ENCODE data around the gene PRDX2.

DNA sequence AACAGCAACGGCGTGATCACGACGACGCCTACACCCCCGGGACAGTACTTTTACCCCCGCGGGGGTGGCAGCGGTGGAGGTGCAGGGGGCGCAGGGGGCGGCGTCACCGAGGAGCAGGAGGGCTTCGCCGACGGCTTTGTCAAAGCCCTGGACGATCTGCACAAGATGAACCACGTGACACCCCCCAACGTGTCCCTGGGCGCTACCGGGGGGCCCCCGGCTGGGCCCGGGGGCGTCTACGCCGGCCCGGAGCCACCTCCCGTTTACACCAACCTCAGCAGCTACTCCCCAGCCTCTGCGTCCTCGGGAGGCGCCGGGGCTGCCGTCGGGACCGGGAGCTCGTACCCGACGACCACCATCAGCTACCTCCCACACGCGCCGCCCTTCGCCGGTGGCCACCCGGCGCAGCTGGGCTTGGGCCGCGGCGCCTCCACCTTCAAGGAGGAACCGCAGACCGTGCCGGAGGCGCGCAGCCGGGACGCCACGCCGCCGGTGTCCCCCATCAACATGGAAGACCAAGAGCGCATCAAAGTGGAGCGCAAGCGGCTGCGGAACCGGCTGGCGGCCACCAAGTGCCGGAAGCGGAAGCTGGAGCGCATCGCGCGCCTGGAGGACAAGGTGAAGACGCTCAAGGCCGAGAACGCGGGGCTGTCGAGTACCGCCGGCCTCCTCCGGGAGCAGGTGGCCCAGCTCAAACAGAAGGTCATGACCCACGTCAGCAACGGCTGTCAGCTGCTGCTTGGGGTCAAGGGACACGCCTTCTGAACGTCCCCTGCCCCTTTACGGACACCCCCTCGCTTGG is 9.3 kb downstream of the PRDX2 start:
- TF ChIP-seq, protein P1, sequence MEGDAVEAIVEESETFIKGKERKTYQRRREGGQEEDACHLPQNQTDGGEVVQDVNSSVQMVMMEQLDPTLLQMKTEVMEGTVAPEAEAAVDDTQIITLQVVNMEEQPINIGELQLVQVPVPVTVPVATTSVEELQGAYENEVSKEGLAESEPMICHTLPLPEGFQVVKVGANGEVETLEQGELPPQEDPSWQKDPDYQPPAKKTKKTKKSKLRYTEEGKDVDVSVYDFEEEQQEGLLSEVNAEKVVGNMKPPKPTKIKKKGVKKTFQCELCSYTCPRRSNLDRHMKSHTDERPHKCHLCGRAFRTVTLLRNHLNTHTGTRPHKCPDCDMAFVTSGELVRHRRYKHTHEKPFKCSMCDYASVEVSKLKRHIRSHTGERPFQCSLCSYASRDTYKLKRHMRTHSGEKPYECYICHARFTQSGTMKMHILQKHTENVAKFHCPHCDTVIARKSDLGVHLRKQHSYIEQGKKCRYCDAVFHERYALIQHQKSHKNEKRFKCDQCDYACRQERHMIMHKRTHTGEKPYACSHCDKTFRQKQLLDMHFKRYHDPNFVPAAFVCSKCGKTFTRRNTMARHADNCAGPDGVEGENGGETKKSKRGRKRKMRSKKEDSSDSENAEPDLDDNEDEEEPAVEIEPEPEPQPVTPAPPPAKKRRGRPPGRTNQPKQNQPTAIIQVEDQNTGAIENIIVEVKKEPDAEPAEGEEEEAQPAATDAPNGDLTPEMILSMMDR (conservative IDR thresholded peaks at IDR 0.05; ENCODE audit: low read depth in 2 of 2), result no peak
- TF ChIP-seq EZH2 (IDR thresholded peaks at IDR 0.05; ENCODE audit: low read depth, unreplicated experiment) (no peak), NANOG (IDR thresholded peaks at IDR 0.05; ENCODE audit: borderline replicate concordance) (no peak), POLR2AphosphoS5 (IDR thresholded peaks at IDR 0.05; ENCODE audit: low read depth) (0 out of 2 replicates have a peak, but pooled peaks have one; percentile 52), ZNF114 (CRISPR knock-in tag; IDR thresholded peaks at IDR 0.05) (no peak), EZH2phosphoT487 (IDR thresholded peaks at IDR 0.05; ENCODE audit: unreplicated experiment) (no peak)
- TF ChIP-seq, protein P2, sequence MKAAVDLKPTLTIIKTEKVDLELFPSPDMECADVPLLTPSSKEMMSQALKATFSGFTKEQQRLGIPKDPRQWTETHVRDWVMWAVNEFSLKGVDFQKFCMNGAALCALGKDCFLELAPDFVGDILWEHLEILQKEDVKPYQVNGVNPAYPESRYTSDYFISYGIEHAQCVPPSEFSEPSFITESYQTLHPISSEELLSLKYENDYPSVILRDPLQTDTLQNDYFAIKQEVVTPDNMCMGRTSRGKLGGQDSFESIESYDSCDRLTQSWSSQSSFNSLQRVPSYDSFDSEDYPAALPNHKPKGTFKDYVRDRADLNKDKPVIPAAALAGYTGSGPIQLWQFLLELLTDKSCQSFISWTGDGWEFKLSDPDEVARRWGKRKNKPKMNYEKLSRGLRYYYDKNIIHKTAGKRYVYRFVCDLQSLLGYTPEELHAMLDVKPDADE (IDR thresholded peaks at IDR 0.05), result no peak
